KOPT-K1 (cell line): ENCODE results near the gene RAB7B.

Source experiments
- H3K27ac ChIP-seq: fragments of 200-600 bp; sonication (generic); 2 replicates; pipeline ENCODE4 v1.5.1; 2016; ENCODE audit warnings: antibody characterized with exemption, mild to moderate bottlenecking, low read depth, low read length; ENCODE audit not compliant: poor library complexity, severe bottlenecking
- H3K36me3 ChIP-seq: fragments of 200-600 bp; sonication (generic); 2 replicates; pipeline ENCODE4 v1.5.1; 2017; ENCODE audit warnings: antibody characterized with exemption, mild to moderate bottlenecking, low read length, moderate library complexity; ENCODE audit not compliant: insufficient read depth
- H3K9me3 ChIP-seq: fragments of 200-600 bp; sonication (generic); 2 replicates; pipeline ENCODE4 v1.5.1; 2017; ENCODE audit warnings: antibody characterized with exemption, low read length, mild to moderate bottlenecking; ENCODE audit not compliant: insufficient read depth, poor library complexity, severe bottlenecking

Gene RAB7B

GRCh38 chr1:205976708-205977401 is 26.3 kb downstream of the RAB7B start:
- no peaks in the 10 kb centered on the region for H3K9me3 ChIP-seq
- no peaks in the 10 kb centered on the region for H3K36me3 ChIP-seq
- H3K27ac ChIP-seq, result no peak overlapping the region

GRCh38 chr1:205976036-205976435 is 27.2 kb downstream of the RAB7B start:
- Histone ChIP-seq H3K36me3 (no peaks in the 10 kb centered on the region), H3K9me3 (no peaks in the 10 kb centered on the region), H3K27ac (no peak overlapping the region)

GRCh38 chr1:205975387-205975998 is 27.7 kb downstream of the RAB7B start:
- Histone ChIP-seq H3K36me3 (no peaks in the 10 kb centered on the region), H3K9me3 (no peaks in the 10 kb centered on the region), H3K27ac (no peak overlapping the region)

GRCh38 chr1:205974712-205975111 is 28.5 kb downstream of the RAB7B start:
- Histone ChIP-seq H3K36me3 (no peaks in the 10 kb centered on the region), H3K27ac (no peak overlapping the region), H3K9me3 (no peaks in the 10 kb centered on the region)

- Histone ChIP-seq H3K27ac (no peak overlapping the region), H3K36me3 (no peaks in the 10 kb centered on the region), H3K9me3 (no peaks in the 10 kb centered on the region)
Observed at GRCh38 chr1:205973377-205974232, 29.6 kb downstream of the RAB7B start.

GRCh38 chr1:205972491-205973168 is 30.6 kb downstream of the RAB7B start:
- H3K27ac ChIP-seq, result no peak overlapping the region
- H3K9me3 ChIP-seq, result no peaks in the 10 kb centered on the region
- H3K36me3 ChIP-seq, result no peaks in the 10 kb centered on the region

- H3K36me3 ChIP-seq, result no peaks in the 10 kb centered on the region
- no peaks in the 10 kb centered on the region for H3K9me3 ChIP-seq
- H3K27ac ChIP-seq, result no peak overlapping the region
Observed at GRCh38 chr1:205972081-205972480, 31.1 kb downstream of the RAB7B start.

- Histone ChIP-seq H3K9me3 (no peaks in the 10 kb centered on the region), H3K36me3 (no peaks in the 10 kb centered on the region), H3K27ac (no peak overlapping the region)
Observed at GRCh38 chr1:205971082-205971481, 32.1 kb downstream of the RAB7B start.

GRCh38 chr1:205970486-205970885 is 32.7 kb downstream of the RAB7B start:
- H3K27ac ChIP-seq, result no peak overlapping the region
- no peaks in the 10 kb centered on the region for H3K9me3 ChIP-seq
- no peaks in the 10 kb centered on the region for H3K36me3 ChIP-seq

GRCh38 chr1:205969229-205969628 is 34.0 kb downstream of the RAB7B start:
- no peaks in the 10 kb centered on the region for H3K36me3 ChIP-seq
- no peak overlapping the region for H3K27ac ChIP-seq
- H3K9me3 ChIP-seq, result no peaks in the 10 kb centered on the region

- Histone ChIP-seq H3K36me3 (no peaks in the 10 kb centered on the region), H3K27ac (no peak overlapping the region), H3K9me3 (no peaks in the 10 kb centered on the region)
Observed at GRCh38 chr1:205967554-205968335, 35.5 kb downstream of the RAB7B start.

GRCh38 chr1:205965036-205965884 is 37.9 kb downstream of the RAB7B start:
- Histone ChIP-seq H3K27ac (no peak overlapping the region), H3K9me3 (no peaks in the 10 kb centered on the region), H3K36me3 (no peaks in the 10 kb centered on the region)

GRCh38 chr1:205963352-205964155 is 39.6 kb downstream of the RAB7B start:
- Histone ChIP-seq H3K9me3 (no peaks in the 10 kb centered on the region), H3K36me3 (no peaks in the 10 kb centered on the region), H3K27ac (no peak overlapping the region)
